CD14-positive monocyte (primary cell): ENCODE results near the gene CECR2. TPM values are rescaled to one million over a fixed set of nuclear protein-coding genes. Genes with fewer than 3 reads are reported as not detected.
A peak's percentile ranks its signal among the peaks of the same experiment; 100 is the strongest.

ENCODE experiments used
- DNase-seq, 3 donors: peaks; one replicate each; pipeline ENCODE4 v3.0.0-alpha.2; 2011 to 2022
- H2AFZ ChIP-seq: 2 replicates; pipeline ENCODE4 v1.6.0; 2012; ENCODE audit warnings: mild to moderate bottlenecking, low read depth, low read length, inconsistent platforms; ENCODE audit not compliant: insufficient read depth, poor library complexity, severe bottlenecking
- H3K27ac ChIP-seq, 2 donors: 1 replicate in 1 of 2; 2 replicates in 1 of 2; pipeline ENCODE4 v1.5.1; 2012 to 2013; ENCODE audit warnings: low read length in 2 of 2, control low read depth in 1 of 2, inconsistent platforms in 1 of 2, low read depth in 1 of 2, mild to moderate bottlenecking in 1 of 2
- H3K27me3 ChIP-seq, 2 donors: one replicate each; pipeline versions ENCODE4 v1.6.0 to v1.6.1; 2011 to 2013; ENCODE audit warnings: low read length in 2 of 2; ENCODE audit not compliant: control insufficient read depth in 2 of 2, insufficient read depth in 2 of 2
- H3K36me3 ChIP-seq, 2 donors: replicated peaks in 1 of 2; 1 replicate in 1 of 2; 2 replicates in 1 of 2; pipeline versions ENCODE4 v1.5.1 to v1.6.1; 2012 to 2013; ENCODE audit warnings: low read length in 2 of 2, control low read depth in 1 of 2, inconsistent platforms in 1 of 2, mild to moderate bottlenecking in 1 of 2; ENCODE audit not compliant: insufficient read depth in 2 of 2, control insufficient read depth in 1 of 2
- H3K4me1 ChIP-seq, 2 donors: 1 replicate in 1 of 2; 2 replicates in 1 of 2; pipeline versions ENCODE4 v1.5.1 to v1.6.1; 2012 to 2013; ENCODE audit warnings: low read length in 2 of 2, control low read depth in 1 of 2, inconsistent platforms in 1 of 2, mild to moderate bottlenecking in 1 of 2, moderate library complexity in 1 of 2; ENCODE audit not compliant: insufficient read depth in 2 of 2, control insufficient read depth in 1 of 2
- H3K4me2 ChIP-seq: replicated peaks from 2 replicates; pipeline ENCODE3; 2012; ENCODE audit warnings: low read length, moderate library complexity, mild to moderate bottlenecking; ENCODE audit not compliant: poor library complexity, severe bottlenecking; ENCODE audit errors: extremely low read depth
- H3K4me3 ChIP-seq, 3 experiments: fragments of 200-600 bp in 1 of 3; sonication (generic) in 1 of 3; replicated peaks in 1 of 3; 1 replicate in 2 of 3; 2 replicates in 1 of 3; pipeline ENCODE4 v1.5.1; 2011 to 2013; ENCODE audit warnings: low read length in 3 of 3, mild to moderate bottlenecking in 3 of 3, control low read depth in 2 of 3, low read depth in 2 of 3, inconsistent platforms in 1 of 3, moderate library complexity in 1 of 3
- H3K79me2 ChIP-seq: 2 replicates; pipeline ENCODE4 v1.6.0; 2012; ENCODE audit warnings: mild to moderate bottlenecking, control low read depth, inconsistent platforms, low read length, moderate library complexity; ENCODE audit not compliant: insufficient read depth
- H3K9ac ChIP-seq: 2 replicates; pipeline ENCODE4 v1.6.0; 2017; ENCODE audit warnings: low read length, mild to moderate bottlenecking; ENCODE audit not compliant: insufficient read depth, poor library complexity, severe bottlenecking
- H3K9me3 ChIP-seq, 2 donors: replicated peaks in 1 of 2; 1 replicate in 1 of 2; 2 replicates in 1 of 2; pipeline versions ENCODE4 v1.5.1 to v1.6.1; 2012 to 2013; ENCODE audit warnings: low read length in 2 of 2, control low read depth in 1 of 2; ENCODE audit not compliant: control insufficient read depth in 1 of 2, insufficient read depth in 1 of 2
- H4K20me1 ChIP-seq: 2 replicates; pipeline ENCODE4 v1.6.0; 2012; ENCODE audit warnings: mild to moderate bottlenecking, low read length, control low read depth, moderate library complexity; ENCODE audit not compliant: insufficient read depth
- H3K27ac Mint-ChIP-seq, 7 donors: one replicate each; pipeline ENCODE4 v1.8.0; 2020; ENCODE audit warnings: mild to moderate bottlenecking in 7 of 7, mixed read lengths in 7 of 7, moderate library complexity in 6 of 7, inconsistent platforms in 2 of 7
- H3K27me3 Mint-ChIP-seq, 3 donors: one replicate each; pipeline ENCODE4 v1.8.0; 2021 to 2022; ENCODE audit warnings: low read depth in 3 of 3, mild to moderate bottlenecking in 3 of 3, mixed read lengths in 3 of 3, moderate library complexity in 3 of 3, inconsistent platforms in 1 of 3
- H3K36me3 Mint-ChIP-seq, 2 donors: one replicate each; pipeline ENCODE4 v1.8.0; 2020; ENCODE audit warnings: mixed read lengths in 2 of 2, inconsistent platforms in 1 of 2, mild to moderate bottlenecking in 1 of 2
- H3K4me1 Mint-ChIP-seq: one replicate; pipeline ENCODE4 v1.8.0; 2020; ENCODE audit warnings: mild to moderate bottlenecking, mixed read lengths
- H3K4me3 Mint-ChIP-seq, 2 donors: one replicate each; pipeline ENCODE4 v1.8.0; 2020; ENCODE audit warnings: mild to moderate bottlenecking in 2 of 2, mixed read lengths in 2 of 2, moderate library complexity in 1 of 2
- H3K9me3 Mint-ChIP-seq, 7 donors: one replicate each; pipeline ENCODE4 v1.8.0; 2020 to 2022; ENCODE audit warnings: mixed read lengths in 7 of 7, mild to moderate bottlenecking in 6 of 7, moderate library complexity in 6 of 7, inconsistent platforms in 2 of 7
- CTCF ChIP-seq: fragments of 200-600 bp; IDR thresholded peaks from one replicate; pipeline ENCODE4 v1.8.0; 2022; ENCODE audit warnings: antibody characterized with exemption, mild to moderate bottlenecking
- WGBS: methylation state at CpG from one replicate; pipeline ENCODE4 v1.1.5; 2013; ENCODE audit warnings: missing lambda C conversion rate; ENCODE audit not compliant: insufficient coverage; 5-methylcytosine and 5-hydroxymethylcytosine counted together
- intact Hi-C, 2 donors: fragments of 100-400 bp; cut with micrococcal nuclease; formaldehyde crosslinking; loops; one replicate each; pipeline versions ENCODE4 v1.15.0 to v1.15.1; 2023
- polyA plus RNA-seq, 3 donors: library from polyadenylated mRNA; depleted of rRNA in 1 of 3; unstranded in 2 of 3; stranded (reverse) in 1 of 3; fragments of 300-500 nt in 2 of 3; fragments of >200 nt in 1 of 3; fragmentation: Illumina TruSeq in 2 of 3; gene quantifications; 1 replicate in 2 of 3; 2 replicates in 1 of 3; pipeline ENCODE4 v1.2.3, GENCODE V29; 2012 to 2021

Gene CECR2
- polyA plus RNA-seq, 3 donors, result 0.02 to 0.29 (median 0.24) TPM

DNA sequence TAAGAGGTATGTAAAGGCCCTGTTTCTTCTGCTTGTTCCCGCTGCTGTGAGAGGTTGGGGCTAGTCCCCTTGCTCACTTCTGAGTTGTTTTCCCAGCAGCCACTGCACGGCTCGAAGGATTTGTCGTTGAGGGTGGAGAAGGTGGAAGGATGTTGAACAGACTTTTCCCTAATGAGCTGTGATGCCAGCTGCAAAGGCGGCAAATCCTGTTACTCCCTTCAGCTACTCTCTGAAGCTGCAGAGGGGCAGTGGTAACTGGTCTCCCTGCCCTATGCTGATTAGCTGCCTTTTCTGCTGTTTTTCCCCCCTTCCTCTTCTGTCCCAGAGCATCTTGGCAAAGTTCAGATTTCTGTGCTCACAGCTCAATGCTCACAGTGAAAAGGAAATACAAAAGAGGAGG is 103.7 kb downstream of the CECR2 start:
- H3K4me2 ChIP-seq, result no peak overlapping the region
- Mint-ChIP-seq H3K4me3 (no peak overlapping the region), H3K36me3 (no peaks in the 10 kb centered on the region), H3K27me3 (peaks cover 10 to 20% (median 11%) of the 10 kb centered on the region in 3 donors), H3K9me3 (peaks cover 0 to 3% (median 0%) of the 10 kb centered on the region in 7 donors), H3K4me1 (peaks cover 42% of the 10 kb centered on the region), H3K27ac (peak overlapping the region in 2 of 7 donors; percentile 16 to 37)
- H3K4me3 ChIP-seq, result no peak overlapping the region
- TF ChIP-seq CTCF, result no peak
- H4K20me1 ChIP-seq, result no peaks in the 10 kb centered on the region
- H3K4me1 ChIP-seq, result peaks cover 21 to 29% of the 10 kb centered on the region in 2 donors
- peak overlapping the region; percentile 1 for H2AFZ ChIP-seq
- 92% methylated on average over 5 of the region's 5 CpGs for whole genome bisulfite sequencing
- no peak overlapping the region for H3K9ac ChIP-seq
- H3K27me3 ChIP-seq, result peaks cover 0 to 4% of the 10 kb centered on the region in 2 donors
- H3K9me3 ChIP-seq, result no peaks in the 10 kb centered on the region
- H3K79me2 ChIP-seq, result no peaks in the 10 kb centered on the region
- no peaks in the 10 kb centered on the region for H3K36me3 ChIP-seq
- H3K27ac ChIP-seq, result no peak overlapping the region
- intact Hi-C loops, result no loop called here
- no peak for DNase-seq

DNA sequence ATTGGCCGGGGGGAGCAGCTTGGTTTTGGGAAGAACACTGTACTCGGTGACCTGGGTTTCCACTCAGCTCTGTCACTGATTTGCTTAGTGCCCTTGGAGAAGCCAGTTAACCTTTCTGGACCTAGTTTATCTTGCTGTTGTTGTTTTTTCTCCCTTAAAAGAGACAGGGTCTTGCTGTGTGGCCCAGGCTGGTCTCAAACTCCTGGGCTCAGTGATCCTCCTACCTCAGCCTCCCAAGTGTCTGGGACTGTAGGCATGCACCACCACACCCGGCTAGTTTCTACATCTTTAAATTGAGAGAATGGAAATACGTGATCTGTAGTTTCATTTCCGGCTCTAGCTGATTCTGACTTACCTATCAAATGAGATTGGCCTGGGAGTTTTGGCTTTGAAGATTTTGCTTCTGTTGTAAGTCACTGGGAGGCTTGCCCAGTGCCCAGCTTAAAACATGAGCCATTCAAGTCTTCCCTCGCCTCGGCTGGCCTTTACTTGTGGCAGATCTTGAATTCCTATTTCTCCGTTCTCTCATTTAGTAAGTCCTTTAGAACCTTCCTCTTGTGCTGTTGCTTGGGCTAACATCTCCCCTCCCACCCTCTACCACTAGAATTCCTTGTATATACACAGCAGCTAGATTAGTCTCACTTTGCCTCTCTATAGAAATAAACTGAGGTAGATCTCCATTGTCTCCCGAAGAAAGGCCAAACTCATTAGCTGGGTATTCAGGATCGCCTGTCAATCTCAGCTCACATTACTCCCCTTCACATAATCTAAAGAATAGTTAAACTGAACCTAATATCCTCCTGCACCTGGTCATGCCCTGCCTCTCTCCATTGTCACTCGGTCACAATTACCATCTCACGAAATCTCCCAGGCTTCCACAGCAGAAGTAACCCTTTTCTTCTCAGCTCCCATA is 106.3 kb downstream of the CECR2 start:
- Histone ChIP-seq H3K79me2 (no peaks in the 10 kb centered on the region), H3K4me3 (no peak overlapping the region), H2AFZ (no peak overlapping the region), H4K20me1 (no peaks in the 10 kb centered on the region), H3K9me3 (no peaks in the 10 kb centered on the region), H3K27ac (no peak overlapping the region), H3K9ac (no peak overlapping the region), H3K4me1 (peaks cover 23 to 36% of the 10 kb centered on the region in 2 donors), H3K4me2 (no peak overlapping the region), H3K27me3 (no peaks in the 10 kb centered on the region), H3K36me3 (no peaks in the 10 kb centered on the region)
- Mint-ChIP-seq H3K9me3 (peaks cover 0 to 2% (median 0%) of the 10 kb centered on the region in 7 donors), H3K36me3 (no peaks in the 10 kb centered on the region), H3K27me3 (peaks cover 3 to 8% (median 7%) of the 10 kb centered on the region in 3 donors), H3K4me1 (peaks cover 46% of the 10 kb centered on the region), H3K4me3 (no peak overlapping the region), H3K27ac (peak overlapping the region in 1 of 7 donors; percentile 62)
- no peak for TF ChIP-seq CTCF
- 96% methylated on average over 5 of the region's 12 CpGs for WGBS
- intact Hi-C loops, result no loop called here
- no peak for DNase-seq
